Ishikawa (cell line): Measurements from ENCODE around the gene EPN2.

Experiments
- EP300 ChIP-seq: IDR thresholded peaks from 2 replicates; pipeline ENCODE4 v1.6.1; 2012; ENCODE audit warnings: borderline replicate concordance
- FOXM1 ChIP-seq: IDR thresholded peaks from 2 replicates; pipeline ENCODE4 v1.6.1; 2012; ENCODE audit warnings: low read depth, borderline replicate concordance
- TAF1 ChIP-seq: IDR thresholded peaks from 2 replicates; pipeline ENCODE4 v1.6.1; 2012; ENCODE audit warnings: low read depth, mild to moderate bottlenecking
- TCF12 ChIP-seq: IDR thresholded peaks from 2 replicates; pipeline ENCODE4 v1.6.1; 2012; ENCODE audit warnings: low read depth
- ZBTB7A ChIP-seq: IDR thresholded peaks from 2 replicates; pipeline ENCODE4 v1.6.1; 2012; ENCODE audit warnings: low read depth
- TF ChIP-seq, protein P1 (sequence below): IDR thresholded peaks from 2 replicates; pipeline ENCODE4 v1.6.1; 2012
- TF ChIP-seq, protein P2 (sequence below): IDR thresholded peaks from 2 replicates; pipeline ENCODE4 v1.6.1; 2012; ENCODE audit warnings: low read depth, mild to moderate bottlenecking
- TF ChIP-seq, protein P3 (sequence below): IDR thresholded peaks from 2 replicates; pipeline ENCODE4 v1.6.1; 2012

DNA sequence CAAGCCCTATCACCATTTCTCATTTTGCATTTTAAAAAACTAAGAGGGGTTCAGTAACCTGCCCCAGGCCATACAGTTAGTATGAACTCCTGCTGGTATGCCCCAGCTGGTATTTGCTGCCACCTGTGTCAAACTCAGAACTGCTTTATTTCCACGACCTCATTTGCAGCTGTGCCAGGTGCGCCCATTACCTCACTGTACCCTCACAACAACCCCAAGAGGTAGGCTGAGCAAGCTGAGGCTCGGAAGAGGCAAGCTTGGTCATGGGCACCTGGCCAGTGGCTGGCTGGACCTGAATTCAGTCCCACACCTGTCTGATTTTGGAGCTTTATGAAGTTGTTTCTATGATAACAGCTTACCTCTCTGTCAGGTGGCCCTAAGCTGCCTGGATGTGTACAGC, 7.6 kb downstream of the EPN2 start:
- TF ChIP-seq, protein P1, sequence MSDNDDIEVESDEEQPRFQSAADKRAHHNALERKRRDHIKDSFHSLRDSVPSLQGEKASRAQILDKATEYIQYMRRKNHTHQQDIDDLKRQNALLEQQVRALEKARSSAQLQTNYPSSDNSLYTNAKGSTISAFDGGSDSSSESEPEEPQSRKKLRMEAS = no peak
- TF ChIP-seq, protein P2, sequence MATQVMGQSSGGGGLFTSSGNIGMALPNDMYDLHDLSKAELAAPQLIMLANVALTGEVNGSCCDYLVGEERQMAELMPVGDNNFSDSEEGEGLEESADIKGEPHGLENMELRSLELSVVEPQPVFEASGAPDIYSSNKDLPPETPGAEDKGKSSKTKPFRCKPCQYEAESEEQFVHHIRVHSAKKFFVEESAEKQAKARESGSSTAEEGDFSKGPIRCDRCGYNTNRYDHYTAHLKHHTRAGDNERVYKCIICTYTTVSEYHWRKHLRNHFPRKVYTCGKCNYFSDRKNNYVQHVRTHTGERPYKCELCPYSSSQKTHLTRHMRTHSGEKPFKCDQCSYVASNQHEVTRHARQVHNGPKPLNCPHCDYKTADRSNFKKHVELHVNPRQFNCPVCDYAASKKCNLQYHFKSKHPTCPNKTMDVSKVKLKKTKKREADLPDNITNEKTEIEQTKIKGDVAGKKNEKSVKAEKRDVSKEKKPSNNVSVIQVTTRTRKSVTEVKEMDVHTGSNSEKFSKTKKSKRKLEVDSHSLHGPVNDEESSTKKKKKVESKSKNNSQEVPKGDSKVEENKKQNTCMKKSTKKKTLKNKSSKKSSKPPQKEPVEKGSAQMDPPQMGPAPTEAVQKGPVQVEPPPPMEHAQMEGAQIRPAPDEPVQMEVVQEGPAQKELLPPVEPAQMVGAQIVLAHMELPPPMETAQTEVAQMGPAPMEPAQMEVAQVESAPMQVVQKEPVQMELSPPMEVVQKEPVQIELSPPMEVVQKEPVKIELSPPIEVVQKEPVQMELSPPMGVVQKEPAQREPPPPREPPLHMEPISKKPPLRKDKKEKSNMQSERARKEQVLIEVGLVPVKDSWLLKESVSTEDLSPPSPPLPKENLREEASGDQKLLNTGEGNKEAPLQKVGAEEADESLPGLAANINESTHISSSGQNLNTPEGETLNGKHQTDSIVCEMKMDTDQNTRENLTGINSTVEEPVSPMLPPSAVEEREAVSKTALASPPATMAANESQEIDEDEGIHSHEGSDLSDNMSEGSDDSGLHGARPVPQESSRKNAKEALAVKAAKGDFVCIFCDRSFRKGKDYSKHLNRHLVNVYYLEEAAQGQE = no peak
- no peak for TF ChIP-seq FOXM1
- TF ChIP-seq TCF12 = no peak
- no peak for TF ChIP-seq ZBTB7A
- TF ChIP-seq, protein P3, sequence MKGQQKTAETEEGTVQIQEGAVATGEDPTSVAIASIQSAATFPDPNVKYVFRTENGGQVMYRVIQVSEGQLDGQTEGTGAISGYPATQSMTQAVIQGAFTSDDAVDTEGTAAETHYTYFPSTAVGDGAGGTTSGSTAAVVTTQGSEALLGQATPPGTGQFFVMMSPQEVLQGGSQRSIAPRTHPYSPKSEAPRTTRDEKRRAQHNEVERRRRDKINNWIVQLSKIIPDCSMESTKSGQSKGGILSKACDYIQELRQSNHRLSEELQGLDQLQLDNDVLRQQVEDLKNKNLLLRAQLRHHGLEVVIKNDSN = no peak
- no peak for TF ChIP-seq EP300
- no peak for TF ChIP-seq TAF1
